AG09319 (cell line): Measurements from ENCODE around the gene FAM111B.
A peak's percentile ranks its signal among the peaks of the same experiment; 100 is the strongest.
"Not testable (repeated sequence)": the region's sequence is repeated elsewhere in the genome, so short reads cannot be mapped to it uniquely, and the experiment has no call there.

Source experiments
- DNase-seq: peaks from one replicate; pipeline ENCODE4 v3.0.0-alpha.2; 2010; ENCODE audit warnings: low read depth; ENCODE audit errors: extremely low read depth
- CTCF ChIP-seq: IDR thresholded peaks from 2 replicates; pipeline ENCODE4 v1.5.1; 2011; ENCODE audit warnings: low read depth, mild to moderate bottlenecking, inconsistent platforms, low read length, moderate library complexity

Gene FAM111B, protein sequence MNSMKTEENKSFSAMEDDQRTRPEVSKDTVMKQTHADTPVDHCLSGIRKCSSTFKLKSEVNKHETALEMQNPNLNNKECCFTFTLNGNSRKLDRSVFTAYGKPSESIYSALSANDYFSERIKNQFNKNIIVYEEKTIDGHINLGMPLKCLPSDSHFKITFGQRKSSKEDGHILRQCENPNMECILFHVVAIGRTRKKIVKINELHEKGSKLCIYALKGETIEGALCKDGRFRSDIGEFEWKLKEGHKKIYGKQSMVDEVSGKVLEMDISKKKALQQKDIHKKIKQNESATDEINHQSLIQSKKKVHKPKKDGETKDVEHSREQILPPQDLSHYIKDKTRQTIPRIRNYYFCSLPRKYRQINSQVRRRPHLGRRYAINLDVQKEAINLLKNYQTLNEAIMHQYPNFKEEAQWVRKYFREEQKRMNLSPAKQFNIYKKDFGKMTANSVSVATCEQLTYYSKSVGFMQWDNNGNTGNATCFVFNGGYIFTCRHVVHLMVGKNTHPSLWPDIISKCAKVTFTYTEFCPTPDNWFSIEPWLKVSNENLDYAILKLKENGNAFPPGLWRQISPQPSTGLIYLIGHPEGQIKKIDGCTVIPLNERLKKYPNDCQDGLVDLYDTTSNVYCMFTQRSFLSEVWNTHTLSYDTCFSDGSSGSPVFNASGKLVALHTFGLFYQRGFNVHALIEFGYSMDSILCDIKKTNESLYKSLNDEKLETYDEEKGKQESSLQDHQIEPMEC

GRCh38 chr11:59106363-59107336 lies at the start of gene FAM111B:
FAM111B (plus strand) TSS chr11:59107237; CDS start chr11:59109626, 2,389 bp downstream.
- peak; percentile 50 for DNase-seq
- TF ChIP-seq CTCF = peak; percentile 22

DNA sequence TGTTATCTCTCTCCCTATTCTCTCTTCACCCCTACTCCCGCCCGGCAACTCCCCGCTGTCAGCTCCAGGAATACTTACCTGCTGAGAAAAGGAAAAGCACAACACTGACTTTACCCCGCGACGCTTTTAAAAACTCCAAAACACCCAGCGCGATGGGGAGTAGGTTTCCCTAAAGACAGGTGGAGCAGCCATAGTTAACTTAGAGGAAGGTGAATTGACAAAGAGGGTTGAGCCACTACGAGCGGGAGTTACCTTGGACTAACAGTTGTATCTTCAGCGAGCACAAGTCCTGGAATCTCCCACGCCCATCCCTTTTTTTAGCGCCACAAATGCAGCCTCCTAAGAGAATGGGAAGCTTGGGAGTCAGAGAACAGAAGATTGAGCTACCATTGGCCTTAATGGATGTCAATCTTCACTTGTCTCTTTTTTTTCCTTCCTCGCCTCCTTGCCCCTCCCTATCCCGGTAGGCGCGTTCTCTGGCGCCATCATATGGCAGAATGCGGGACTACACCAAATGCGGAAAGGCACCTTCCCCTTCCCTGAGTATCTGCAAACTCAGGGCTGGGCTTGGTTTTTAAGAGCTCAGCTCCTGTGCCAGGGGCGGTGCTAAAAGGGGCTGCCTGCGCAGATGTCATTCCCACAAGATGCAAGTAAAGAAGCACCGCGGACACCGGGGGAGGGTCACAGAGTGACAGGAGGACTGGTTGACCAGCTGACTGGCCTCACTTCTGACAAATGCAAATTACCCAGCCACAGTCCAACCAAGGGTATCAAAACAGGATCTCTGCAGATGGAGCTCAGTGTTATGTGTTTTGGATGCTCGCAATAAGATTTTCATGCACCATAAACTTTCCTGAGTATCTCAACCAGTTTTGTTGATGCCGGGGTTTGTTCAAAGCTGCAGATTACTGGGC lies 48.7 kb upstream of the FAM111B start:
- DNase-seq = peak; percentile 61
- peak; percentile 73 for TF ChIP-seq CTCF

DNA sequence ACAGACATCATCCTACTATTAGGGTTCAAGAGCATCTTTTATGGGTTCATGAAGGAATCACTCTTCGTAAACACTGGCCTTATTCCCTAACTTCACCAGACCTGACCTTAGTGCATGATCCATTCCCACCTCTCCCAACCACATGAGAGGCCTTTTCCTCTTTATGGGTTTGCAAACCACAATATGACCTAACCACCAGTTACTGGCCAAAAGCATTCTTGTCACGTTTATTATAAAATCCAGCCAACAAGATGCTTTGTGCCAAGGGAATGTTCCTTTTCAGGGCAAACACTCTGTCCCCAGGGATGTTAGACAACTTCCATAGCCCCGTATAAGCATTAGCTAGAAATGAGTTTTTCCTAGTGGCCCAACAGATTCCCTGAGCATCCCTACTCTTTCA lies 46.9 kb upstream of the FAM111B start:
- not testable (repeated sequence) for DNase-seq

- no peak for DNase-seq
- TF ChIP-seq CTCF = no peak
Observed at GRCh38 chr11:59062602-59063529, 44.2 kb upstream of the FAM111B start.

- DNase-seq = not testable (repeated sequence)
Observed at GRCh38 chr11:59063996-59064727, 42.9 kb upstream of the FAM111B start.

DNA sequence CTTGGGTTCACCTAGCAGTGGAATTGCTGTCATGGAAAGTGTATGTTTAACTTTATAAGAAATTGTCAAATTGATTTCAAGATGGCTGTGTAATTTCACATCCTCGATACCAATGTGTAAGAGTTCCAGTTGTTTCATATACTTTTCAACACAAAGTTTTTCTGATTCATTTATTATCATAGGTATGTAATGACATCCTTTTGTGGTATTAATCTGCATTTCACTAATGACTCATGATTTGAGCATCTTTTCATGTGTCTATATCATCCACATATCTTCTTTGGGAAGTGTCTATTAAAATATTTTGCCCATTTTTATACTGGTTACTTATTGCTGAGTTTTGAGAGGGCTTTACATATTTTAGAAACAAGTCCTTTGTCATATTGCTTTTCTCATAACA lies 38.0 kb upstream of the FAM111B start:
- no peak for TF ChIP-seq CTCF

More for the DNA sequence above, 38.0 kb upstream of the FAM111B start:
- DNase-seq = no peak
